HG03095 (cell line): ENCODE measurements around the gene CCRL2.
"Not testable (repeated sequence)": the region's sequence is repeated elsewhere in the genome, so short reads cannot be mapped to it uniquely, and the experiment has no call there.

ENCODE experiments used
- ATAC-seq: cut with Tn5 transposase; IDR thresholded peaks from one replicate; pipeline ENCODE4 v1.9.1; 2021; ENCODE audit warnings: moderate library complexity; ENCODE audit not compliant: unreplicated experiment

The CCRL2 gene

DNA sequence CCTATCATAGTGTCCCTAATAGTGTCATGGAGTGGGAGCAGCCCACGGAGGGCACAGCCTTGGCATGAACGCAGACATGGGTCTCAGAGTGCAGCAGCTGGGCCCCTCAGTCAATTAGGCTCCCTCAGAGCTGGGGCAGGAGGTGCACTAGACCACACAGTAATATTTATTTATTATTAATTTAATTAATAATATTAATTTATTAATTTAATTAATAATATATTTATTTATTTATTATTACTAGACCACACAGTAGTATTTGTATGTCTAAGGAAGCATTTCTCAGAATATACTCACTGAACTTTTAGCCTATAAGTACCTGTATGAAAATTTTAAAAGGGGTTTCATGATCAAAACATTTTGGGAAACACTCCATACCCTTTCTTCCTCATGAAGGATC is 5.5 kb upstream of the CCRL2 start:
- no peak for ATAC-seq

DNA sequence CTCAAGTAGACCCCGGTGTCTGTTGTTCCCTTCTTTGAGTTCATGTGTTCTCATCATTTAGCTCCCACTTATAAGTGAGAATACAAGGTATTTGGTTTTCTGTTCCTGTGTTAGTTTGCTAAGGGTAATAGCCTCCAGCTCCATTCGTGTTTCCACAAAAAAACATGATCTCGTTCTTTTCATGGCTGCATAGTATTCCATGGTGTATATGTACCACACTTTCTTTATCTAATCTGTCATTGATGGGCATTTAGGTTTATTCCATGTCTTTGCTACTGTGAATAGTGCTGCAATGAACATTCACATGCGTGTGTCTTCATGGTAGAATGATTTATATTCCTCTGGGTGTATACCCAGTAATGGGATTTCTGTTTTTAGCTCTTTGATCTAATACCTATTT is 4.2 kb upstream of the CCRL2 start:
- not testable (repeated sequence) for ATAC-seq

DNA sequence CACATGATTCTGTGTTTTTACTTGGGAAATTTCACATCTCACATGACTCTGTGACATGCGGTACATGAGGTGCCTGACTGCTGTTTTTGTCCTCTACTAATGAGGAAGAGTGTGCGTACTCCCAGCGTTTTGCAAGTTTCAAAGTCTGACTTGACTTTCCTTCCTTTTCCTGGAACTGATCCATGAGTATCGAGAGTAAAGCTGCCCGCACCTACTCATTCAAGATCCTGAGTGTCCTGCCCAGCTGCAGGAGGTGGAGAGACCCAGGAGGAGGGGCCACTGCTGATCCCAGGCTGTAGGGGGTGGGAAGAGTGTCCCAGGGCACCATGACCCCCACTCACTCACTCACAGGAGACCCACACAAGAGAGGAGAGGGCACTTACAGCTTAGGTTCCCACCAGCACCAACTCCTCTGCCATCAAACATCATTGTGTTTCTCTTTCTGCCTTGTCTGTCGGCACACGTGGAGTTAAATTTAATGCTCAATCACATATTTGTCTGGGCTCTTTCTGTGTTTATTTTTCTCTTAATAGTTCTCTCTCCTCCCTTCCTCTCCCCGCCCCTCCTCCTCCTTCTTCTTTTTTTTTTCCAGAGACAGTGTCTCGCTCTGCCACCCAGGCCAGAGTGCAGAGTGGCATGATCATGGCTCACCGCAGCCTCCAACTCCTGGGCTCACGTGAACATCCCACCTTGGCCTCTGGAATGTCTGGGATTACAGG is 1.6 kb upstream of the CCRL2 start:
- ATAC-seq, result no peak

DNA sequence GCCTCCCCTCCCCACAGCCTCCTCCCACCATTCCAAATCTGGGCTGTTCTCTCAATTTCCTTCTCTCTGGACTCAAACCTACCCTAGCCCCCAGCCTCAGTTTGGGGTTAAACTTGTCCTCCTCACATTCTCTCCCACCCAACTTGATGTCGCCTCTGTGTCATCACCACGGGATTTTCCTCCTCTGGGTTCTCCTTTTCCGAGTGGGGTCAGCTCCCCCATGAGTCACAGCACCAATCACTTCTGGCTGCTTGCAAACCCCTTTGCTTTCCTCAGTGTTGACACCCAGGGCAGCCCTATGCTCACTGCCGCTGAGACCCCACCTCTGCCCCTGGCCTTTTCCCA is 644 bp upstream of the CCRL2 start:
- ATAC-seq, result no peak

DNA sequence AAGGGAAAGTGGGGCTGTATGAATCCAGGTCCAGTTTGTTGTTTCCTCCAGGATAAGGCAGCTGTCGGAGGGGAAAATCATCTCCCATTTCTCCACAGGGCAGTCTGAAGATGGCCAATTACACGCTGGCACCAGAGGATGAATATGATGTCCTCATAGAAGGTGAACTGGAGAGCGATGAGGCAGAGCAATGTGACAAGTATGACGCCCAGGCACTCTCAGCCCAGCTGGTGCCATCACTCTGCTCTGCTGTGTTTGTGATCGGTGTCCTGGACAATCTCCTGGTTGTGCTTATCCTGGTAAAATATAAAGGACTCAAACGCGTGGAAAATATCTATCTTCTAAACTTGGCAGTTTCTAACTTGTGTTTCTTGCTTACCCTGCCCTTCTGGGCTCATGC is 911 bp downstream of the CCRL2 start:
- ATAC-seq, result no peak

DNA sequence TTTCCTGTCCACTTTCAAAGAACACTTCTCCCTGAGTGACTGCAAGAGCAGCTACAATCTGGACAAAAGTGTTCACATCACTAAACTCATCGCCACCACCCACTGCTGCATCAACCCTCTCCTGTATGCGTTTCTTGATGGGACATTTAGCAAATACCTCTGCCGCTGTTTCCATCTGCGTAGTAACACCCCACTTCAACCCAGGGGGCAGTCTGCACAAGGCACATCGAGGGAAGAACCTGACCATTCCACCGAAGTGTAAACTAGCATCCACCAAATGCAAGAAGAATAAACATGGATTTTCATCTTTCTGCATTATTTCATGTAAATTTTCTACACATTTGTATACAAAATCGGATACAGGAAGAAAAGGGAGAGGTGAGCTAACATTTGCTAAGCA is 1.8 kb downstream of the CCRL2 start:
- no peak for ATAC-seq

DNA sequence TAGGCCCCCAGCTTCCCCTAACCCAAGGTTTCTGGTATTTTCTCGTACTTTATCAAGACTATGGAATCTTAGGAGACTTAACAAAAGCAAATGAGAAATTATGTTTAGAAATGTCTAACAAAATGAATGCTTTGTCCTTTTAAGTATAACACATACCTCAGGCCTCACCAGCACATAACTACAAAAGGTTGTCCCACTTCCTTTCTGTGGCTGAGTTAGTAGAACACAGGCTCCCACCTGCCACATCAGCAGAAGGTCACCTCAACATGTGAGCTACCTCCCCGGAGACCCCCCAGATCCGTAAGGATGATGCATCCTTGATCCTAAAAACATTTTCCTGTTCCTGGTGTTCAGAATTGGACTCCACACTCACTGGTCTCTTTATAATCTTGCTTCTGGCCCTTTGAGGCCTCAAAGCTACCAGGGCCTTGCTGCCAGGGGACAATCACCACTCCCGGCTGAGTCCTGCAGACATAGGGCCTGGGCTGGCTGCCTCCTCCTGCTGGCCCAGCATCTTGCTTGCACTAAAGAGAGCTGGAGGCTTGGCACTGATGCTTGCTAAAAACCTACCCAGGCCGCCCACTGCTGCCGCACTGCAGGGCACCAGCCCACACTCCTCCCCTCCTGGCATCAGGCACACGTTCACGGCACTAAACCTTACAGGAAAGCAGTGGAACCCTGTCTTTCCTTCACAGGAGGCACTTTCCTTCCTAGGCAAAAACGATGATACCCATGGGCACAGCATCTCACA is 2.9 kb downstream of the CCRL2 start:
- no peak for ATAC-seq

DNA sequence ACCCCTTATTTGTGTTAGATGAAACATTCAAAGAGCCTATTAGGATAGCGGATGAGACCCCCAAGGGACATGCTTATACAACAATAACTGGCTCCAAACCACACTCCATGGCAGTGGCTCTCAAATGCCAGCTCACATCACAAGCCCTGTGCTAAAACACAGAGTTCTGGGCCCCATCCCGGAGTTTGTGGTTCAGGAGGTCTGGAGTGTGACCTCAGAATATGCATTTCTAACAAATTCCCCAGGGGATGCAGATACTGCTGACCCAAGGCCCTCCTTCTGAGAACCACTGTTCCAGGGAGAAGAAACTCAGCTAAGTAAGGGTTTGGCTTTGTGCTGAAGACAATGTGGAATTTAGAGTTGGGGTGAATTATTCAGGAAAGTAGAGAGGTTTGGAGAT is 3.6 kb downstream of the CCRL2 start:
- ATAC-seq, result no peak

DNA sequence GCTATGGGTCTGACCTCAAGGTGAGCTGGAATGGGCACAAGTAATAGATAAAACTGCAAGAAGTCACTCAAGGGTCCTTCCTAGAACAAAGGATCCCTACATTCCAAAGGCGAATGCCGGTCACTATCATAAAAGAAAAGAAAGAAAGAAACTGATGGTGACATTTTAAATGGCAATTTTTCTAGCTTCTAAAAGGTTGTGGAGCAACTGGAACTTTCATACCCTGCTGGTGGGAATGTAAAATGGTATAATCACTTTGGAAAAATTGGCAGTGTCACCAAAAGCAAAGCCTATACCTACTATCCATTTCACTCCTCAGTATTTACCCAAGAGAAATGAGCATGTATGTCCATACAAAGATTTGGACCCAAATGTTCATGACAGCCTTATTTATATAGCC is 4.2 kb downstream of the CCRL2 start:
- ATAC-seq, result no peak

DNA sequence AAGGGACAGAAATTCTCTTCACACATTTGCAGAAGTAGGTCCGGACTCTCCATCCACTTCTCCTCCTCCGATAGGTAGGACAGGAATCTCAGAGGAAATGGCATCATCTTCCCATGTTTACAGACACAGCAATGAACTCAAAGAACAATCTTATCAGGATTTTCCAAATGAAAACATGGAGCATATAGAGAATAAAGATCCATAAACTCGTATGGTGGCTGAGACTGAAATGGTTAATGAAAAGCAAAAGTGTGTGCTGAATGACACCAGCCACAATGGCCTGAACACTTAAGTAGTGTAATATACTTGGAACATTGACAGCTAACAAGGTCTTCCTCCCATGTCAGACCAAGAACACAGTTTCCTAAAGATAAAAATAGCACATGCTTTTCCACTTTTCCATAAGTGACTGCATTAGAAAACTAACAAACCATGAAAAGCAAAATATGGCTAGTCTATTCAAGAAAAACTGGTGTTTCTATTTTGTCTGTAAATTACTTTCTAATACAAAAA is 5.8 kb downstream of the CCRL2 start:
- no peak for ATAC-seq

DNA sequence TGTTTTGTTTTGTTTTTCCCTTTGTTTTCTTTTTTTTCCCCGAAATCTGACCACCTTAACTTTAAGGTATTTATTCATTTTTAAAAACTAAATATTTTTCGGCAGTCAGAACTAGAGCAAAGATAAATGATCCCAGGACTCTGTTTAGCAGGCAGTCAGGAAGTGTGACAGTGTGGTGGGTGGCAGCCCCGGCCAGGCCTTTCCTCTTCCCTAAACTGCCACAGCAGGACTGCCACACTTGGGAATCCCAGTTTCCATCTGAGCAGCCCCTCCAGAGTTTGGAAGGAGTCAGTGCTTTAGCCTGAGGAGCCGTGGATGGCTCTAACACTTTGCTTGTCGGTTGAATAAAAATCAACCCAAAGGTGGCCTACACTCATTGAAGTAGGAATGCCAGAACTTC is 6.9 kb downstream of the CCRL2 start:
- no peak for ATAC-seq

DNA sequence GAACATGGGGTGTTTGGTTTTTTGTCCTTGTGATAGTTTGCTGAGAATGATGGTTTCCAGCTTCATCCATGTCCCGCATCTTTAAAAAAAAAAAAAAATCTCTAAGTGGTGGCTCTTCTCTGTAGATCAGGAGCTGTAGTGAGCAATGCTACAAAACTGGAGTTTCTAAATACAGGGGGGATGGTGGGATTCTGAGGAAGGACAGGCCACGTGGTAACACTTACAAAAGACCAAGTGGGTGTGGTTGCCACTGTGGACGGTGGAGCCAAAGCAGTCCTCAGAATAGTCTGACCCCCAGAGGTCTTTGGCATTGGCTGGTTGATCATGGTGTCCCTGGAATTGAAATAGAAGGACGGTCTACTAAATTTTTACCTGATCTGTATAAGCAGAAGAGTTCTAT is 7.7 kb downstream of the CCRL2 start:
- ATAC-seq, result no peak

DNA sequence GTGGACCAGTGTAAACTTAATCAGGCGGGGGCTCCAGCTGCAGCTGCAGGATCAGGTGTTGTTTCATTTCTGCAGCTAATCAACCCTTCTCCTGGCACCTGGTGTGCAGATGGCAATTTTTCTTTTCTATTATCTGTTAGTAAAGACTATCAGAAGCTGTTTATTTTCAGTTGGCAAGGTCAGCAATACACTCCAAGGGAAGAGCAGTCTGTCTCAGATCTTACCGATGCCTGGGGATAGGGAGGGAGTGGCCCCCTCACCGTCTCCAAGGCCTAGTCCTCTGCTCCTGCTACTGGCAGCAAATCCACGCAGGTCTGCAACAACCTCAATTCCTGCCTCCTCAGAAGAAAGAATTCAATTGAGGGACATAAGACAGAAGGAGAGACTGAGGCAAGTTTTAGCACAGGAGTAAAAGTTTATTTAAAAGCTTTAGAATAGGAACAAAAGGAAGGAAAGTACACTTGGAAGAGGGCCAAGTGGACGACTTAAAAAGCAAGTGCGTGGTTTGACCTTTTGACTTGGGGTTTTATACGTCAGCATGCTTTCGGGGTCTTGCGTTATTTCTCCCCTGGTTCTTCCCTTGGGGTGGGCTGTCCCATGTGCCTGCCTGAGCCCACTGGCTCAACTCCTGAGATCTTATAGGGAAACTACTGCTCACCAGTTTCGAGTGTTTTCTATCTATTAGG is 9.2 kb downstream of the CCRL2 start:
- no peak for ATAC-seq

DNA sequence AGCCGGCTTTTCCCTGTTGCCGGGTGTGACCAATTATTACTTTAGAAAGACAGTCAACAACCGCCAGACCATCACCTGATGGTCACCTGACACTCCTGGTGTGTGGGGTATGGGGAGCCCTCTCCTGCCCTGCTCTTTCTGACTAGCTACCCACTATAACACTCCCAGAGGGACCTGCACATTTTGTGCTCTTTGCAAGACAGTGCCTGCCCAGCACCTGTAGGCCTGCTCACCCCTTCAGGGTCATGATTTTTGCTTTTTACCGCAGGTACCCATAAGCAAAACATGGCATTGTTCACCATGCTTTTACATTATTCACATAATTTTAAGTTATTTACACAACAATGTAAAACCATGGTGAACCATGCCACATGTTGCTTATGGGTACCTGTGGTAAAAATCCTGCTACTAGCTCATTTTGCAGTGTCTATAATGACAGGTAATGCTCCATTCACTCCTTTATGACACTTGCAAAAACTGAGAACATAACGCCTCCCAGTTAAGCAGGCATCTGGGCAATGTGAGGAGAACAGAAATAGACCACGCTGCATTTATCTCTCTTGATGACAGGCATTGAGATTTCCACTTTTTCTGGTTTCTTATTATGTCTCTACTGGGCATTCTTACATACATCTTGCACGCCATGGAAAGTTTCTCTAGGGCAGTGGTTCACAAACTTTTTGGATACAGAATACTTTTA is 9.9 kb downstream of the CCRL2 start:
- no peak for ATAC-seq

DNA sequence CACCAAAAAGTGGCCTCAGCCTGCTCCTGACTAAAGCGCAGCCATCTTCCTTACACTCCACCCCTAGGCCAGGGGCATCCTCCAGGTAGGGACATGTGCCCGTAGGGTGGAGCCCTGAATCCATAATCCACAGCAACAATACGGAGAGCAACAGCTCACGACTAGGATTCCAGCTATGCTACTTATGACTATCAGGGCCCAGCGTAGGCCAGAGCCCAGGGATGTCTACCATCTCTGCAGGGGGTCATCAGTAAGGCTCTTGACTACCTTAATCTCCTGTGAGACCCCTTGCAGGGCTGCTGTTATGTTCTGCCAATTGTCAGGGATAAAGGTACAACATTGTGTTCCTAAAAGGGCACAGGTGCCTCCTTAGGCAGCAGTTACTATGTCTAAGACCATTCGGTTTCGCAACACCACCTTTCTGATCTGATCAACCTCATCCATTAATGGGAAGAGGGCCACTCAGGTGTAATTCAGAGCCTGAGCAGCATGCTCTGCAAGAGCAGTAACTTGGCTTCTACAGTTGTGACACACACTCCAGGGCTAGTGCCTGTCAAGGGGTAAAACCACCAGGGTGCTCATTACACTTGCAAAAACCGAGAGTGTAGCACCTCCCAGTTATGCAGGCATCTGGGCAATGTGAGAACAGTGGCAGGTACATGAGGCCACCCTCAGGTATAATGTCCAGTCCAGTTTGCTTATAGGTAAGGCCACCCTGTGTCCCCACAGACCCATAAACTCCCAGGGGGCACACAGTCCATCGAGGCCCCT is 11.0 kb downstream of the CCRL2 start:
- ATAC-seq, result no peak

DNA sequence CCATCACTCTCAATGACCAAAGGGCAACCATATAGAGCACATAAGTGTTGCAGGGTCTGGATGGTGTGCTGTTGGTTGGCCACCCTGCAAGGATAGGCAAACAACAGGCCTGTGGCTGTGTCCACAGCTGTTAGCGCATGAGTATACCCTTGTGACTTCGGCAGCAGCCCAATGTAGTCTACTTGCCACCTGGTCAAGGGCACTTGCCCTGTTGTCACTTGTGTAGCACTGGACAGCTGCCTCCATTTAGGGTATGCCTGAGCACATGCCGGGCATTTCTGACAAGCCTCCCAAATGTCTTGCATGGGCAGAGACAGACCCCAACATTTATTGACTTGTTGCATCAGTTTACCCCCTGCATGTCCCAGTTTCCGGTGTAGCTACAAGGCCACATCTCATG is 12.8 kb downstream of the CCRL2 start:
- no peak for ATAC-seq

DNA sequence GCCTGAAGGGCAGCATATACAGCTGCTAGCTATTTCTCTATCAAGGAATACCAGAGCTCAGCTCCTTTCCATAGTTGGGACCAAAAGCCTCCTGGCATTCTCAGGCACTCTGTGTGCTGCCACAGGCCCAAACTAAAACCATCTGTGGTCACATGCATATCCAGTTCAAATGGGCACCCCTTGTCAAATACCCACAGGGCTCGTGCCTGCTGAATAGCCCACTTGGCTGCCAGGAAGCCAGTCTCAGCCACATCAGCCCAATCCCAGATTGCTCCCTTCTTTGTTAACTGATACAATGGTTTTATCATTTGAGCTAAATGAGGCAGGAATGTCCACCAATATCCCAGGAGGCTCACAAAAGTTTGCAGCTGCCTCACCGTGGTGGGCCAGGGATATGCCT is 13.9 kb downstream of the CCRL2 start:
- ATAC-seq, result no peak

DNA sequence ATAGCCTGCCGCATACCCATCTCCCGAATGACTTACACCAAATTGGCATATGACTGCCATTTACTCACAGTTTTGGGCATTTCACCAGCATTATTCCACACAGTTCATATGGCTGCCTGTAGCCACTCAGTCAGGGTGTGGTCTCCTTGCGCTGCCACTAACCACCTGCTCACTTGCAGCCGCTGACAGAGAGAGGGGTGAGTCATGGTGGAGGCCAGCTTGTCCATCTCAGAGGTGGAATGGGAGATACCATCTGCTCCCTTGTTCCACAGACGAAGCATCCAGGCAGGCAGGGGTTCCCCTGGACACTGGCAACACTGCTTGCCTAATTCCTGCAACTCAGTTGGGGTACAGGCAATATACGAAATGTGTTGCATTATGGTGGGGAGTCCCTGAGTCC is 15.6 kb downstream of the CCRL2 start:
- no peak for ATAC-seq

DNA sequence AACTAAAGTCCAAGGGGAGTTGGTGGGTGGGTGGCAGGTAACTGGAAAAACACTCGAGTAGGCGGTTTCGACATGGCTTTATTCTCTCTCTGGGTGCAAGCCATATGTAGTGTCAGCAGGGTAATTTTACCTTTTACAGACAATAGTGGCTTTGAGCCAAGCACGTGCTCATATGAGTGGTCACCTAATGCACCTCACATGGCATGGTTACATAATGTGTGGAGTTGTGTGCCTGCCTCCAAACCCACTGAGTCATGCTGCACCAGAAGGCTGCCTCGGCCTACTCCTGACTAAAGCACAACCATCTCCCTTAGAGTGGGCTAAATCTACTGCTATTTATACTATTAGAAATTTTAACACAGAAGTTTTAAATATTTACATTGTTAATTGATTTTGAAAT is 16.5 kb downstream of the CCRL2 start:
- ATAC-seq, result no peak

DNA sequence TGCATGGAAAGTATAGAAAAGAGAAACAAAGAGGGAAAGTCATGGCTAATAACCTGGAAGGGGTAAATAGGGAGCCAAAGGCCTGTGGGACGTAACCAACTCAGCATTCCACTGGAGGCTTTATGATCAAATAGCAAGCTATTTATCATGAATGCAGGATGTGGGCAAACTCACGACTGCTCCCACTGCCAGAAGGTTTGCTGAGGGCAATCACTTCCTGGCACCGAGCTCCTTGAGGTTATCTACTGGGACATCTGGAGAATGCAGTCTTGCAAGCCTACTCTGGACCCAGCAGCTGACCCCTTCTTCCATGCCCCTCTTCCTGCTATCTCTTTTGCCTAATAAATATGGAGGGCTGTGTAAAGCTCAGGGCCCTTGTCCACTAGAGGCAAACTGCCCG is 19.4 kb downstream of the CCRL2 start:
- ATAC-seq, result not testable (repeated sequence)

DNA sequence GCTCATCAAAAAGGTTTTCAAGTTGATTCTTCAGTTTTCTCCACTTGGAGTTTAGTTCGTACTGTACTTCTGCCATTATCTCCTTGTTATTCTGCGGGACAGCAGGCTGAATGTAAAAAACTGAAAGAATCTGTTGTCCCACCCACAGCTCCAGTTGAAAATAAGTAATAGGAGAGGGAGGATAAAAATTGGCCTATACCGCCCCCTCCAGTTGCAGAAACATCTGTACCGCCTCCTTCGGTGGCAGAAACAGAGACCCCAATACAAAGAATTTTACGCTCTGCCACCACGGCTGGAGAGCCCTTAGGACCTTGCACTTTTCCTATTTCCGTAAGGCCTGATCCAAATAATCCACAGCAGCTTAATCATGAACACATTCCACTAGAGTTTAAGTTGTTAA is 20.3 kb downstream of the CCRL2 start:
- ATAC-seq, result not testable (repeated sequence)
